Thyroid gland (tissue), 4 donors: Measurements from ENCODE around the gene INAFM2. TPM values are rescaled to one million over a fixed set of nuclear protein-coding genes. Genes with fewer than 3 reads are reported as not detected.

Experiments
- DNase-seq, 2 donors: peaks; one replicate each; pipeline ENCODE4 v3.0.0-alpha.2; 2019
- H3K27ac ChIP-seq, 3 donors: fragments of 200-600 bp; sonication (generic); 1 replicate in 2 of 3; 2 replicates in 1 of 3; pipeline ENCODE4 v1.5.1; 2016 to 2019; ENCODE audit warnings: mild to moderate bottlenecking in 1 of 3, moderate library complexity in 1 of 3
- H3K27me3 ChIP-seq: fragments of 200-600 bp; sonication (generic); one replicate; pipeline ENCODE4 v1.5.1; 2019
- H3K36me3 ChIP-seq, 2 donors: fragments of 200-600 bp; sonication (generic); one replicate each; pipeline ENCODE4 v1.5.1; 2016 to 2019
- H3K4me1 ChIP-seq, 2 donors: fragments of 200-600 bp; sonication (generic); one replicate each; pipeline ENCODE4 v1.5.1; 2017 to 2019
- H3K4me3 ChIP-seq, 3 donors: fragments of 200-600 bp; sonication (generic); replicated peaks in 1 of 3; 1 replicate in 2 of 3; 2 replicates in 1 of 3; pipeline ENCODE4 v1.5.1; 2016; ENCODE audit warnings: mild to moderate bottlenecking in 1 of 3
- H3K9me3 ChIP-seq: fragments of 200-600 bp; sonication (generic); one replicate; pipeline ENCODE4 v1.5.1; 2017
- CTCF ChIP-seq, 6 experiments: fragments of 200-600 bp in 3 of 6; fragments of 450-650 bp in 3 of 6; sonication (generic) in 3 of 6; IDR thresholded peaks; one replicate each; pipeline ENCODE4 v1.5.1; 2016 to 2019; ENCODE audit warnings: antibody characterized with exemption in 6 of 6, mild to moderate bottlenecking in 2 of 6, inconsistent platforms in 1 of 6, moderate library complexity in 1 of 6
- POLR2A ChIP-seq, 2 donors: fragments of 450-650 bp; IDR thresholded peaks; one replicate each; pipeline ENCODE4 v1.6.1; 2017; ENCODE audit warnings: antibody characterized with exemption in 2 of 2, mild to moderate bottlenecking in 2 of 2, moderate library complexity in 1 of 2
- WGBS, 2 donors: methylation state at CpG; one replicate each; pipeline ENCODE4 v1.1.5; 2017; 5-methylcytosine and 5-hydroxymethylcytosine counted together
- intact Hi-C: fragments of 100-400 bp; cut with DNase I; formaldehyde crosslinking; loops from one replicate; pipeline ENCODE4 v1.15.1; 2023
- total RNA-seq, 4 donors: library from RNA; depleted of rRNA; stranded (reverse); fragments of >200 nt; gene quantifications; one replicate each; pipeline ENCODE4 v1.2.3, GENCODE V29; 2016

Gene INAFM2
- total RNA-seq, 4 donors from 2014 or later: 47.5 to 86.9 (median 63.8) TPM

GRCh38 chr15:40307421-40308211, 15.9 kb upstream of the INAFM2 start, which contains the start of gene PLCB2:
TSS of gene PLCB2 (minus strand) at chr15:40307935. CDS start at chr15:40307672, 263 bp downstream.
- no peaks in the 10 kb centered on the region for H3K4me1 ChIP-seq
- no peaks in the 10 kb centered on the region for H3K27me3 ChIP-seq
- intact Hi-C loops: no loop called here
- no peaks in the 10 kb centered on the region for H3K9me3 ChIP-seq
- no peak within 1 kb of the TSS for H3K4me3 ChIP-seq
- no peak for DNase-seq
- WGBS, 2 donors: 59 to 76% methylated on average over 13 to 14 of the region's 15 CpGs
- TF ChIP-seq POLR2A (IDR thresholded peaks at IDR 0.05) (no peak), CTCF (IDR thresholded peaks at IDR 0.05) (no peak)
- H3K27ac ChIP-seq: no peak within 1 kb of the TSS
- H3K36me3 ChIP-seq: no peaks in the 10 kb centered on the region

- no peak overlapping the region for H3K4me3 ChIP-seq
- TF ChIP-seq CTCF (IDR thresholded peaks at IDR 0.05): no peak
- no peak for TF ChIP-seq POLR2A (IDR thresholded peaks at IDR 0.05)
- no peaks in the 10 kb centered on the region for H3K9me3 ChIP-seq
- no peaks in the 10 kb centered on the region for H3K27me3 ChIP-seq
- no peak overlapping the region for H3K27ac ChIP-seq
- intact Hi-C loops: no loop called here
- 85 to 91% methylated on average over 8 of the region's 8 CpGs for WGBS, 2 donors
- no peaks in the 10 kb centered on the region for H3K36me3 ChIP-seq
- H3K4me1 ChIP-seq: peaks cover 3 to 8% of the 10 kb centered on the region in 2 donors
- DNase-seq: no peak
These were observed 14.1 kb upstream of the INAFM2 start for GRCh38 chr15:40309344-40309862.

- Histone ChIP-seq H3K27me3 (no peaks in the 10 kb centered on the region), H3K9me3 (no peaks in the 10 kb centered on the region), H3K4me3 (no peak overlapping the region), H3K4me1 (peaks cover 3 to 8% of the 10 kb centered on the region in 2 donors), H3K36me3 (no peaks in the 10 kb centered on the region), H3K27ac (no peak overlapping the region)
- 16 to 21% methylated on average over 4 of the region's 4 CpGs for WGBS, 2 donors
- intact Hi-C loops: no loop called here
- peak; percentile 48 to 58 for DNase-seq
- TF ChIP-seq POLR2A (IDR thresholded peaks at IDR 0.05) (no peak), CTCF (IDR thresholded peaks at IDR 0.05) (peak; percentile 14 to 67 (median 55))
These were observed 13.2 kb upstream of the INAFM2 start for GRCh38 chr15:40310001-40310959.

GRCh38 chr15:40310993-40311392, 12.5 kb upstream of the INAFM2 start:
- DNase-seq: no peak
- peaks cover 3 to 8% of the 10 kb centered on the region in 2 donors for H3K4me1 ChIP-seq
- intact Hi-C loops: no loop called here
- no peak overlapping the region for H3K4me3 ChIP-seq
- H3K27ac ChIP-seq: no peak overlapping the region
- H3K9me3 ChIP-seq: no peaks in the 10 kb centered on the region
- no peaks in the 10 kb centered on the region for H3K27me3 ChIP-seq
- TF ChIP-seq CTCF (IDR thresholded peaks at IDR 0.05): no peak
- no peak for TF ChIP-seq POLR2A (IDR thresholded peaks at IDR 0.05)
- no peaks in the 10 kb centered on the region for H3K36me3 ChIP-seq
- 58 to 72% methylated on average over 3 of the region's 3 CpGs for WGBS, 2 donors
